ENCODE data around the gene PRKAR2A. TPM values are rescaled to one million over a fixed set of nuclear protein-coding genes. Genes with fewer than 3 reads are reported as not detected.

The PRKAR2A gene
- total and polyA plus RNA-seq, 10 of the 15 experiments (the other 5 are each of a cell fraction or from before 2014, with no cell fraction given), result 9.8 to 46.2 (median 13.2) TPM

DNA sequence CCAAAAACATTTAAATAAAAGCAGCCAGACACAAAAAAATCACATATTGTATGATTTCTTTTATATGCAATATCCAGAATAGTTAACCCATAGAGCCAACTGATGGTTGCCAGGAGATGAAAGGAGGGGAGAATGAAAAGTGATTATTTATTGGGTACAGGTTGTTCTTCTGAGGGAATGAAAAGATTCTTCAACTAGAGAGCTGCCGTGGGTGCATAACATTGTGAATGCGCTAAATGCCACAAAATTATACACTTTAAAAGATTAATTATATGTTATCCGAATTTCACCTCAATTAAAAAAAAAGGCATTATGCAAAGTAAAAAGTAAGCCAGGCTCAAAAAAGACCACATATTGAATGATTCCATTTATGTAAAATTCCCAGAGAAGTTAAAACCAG, 36.1 kb downstream of the PRKAR2A start (continued):
- TF ChIP-seq, protein P1, sequence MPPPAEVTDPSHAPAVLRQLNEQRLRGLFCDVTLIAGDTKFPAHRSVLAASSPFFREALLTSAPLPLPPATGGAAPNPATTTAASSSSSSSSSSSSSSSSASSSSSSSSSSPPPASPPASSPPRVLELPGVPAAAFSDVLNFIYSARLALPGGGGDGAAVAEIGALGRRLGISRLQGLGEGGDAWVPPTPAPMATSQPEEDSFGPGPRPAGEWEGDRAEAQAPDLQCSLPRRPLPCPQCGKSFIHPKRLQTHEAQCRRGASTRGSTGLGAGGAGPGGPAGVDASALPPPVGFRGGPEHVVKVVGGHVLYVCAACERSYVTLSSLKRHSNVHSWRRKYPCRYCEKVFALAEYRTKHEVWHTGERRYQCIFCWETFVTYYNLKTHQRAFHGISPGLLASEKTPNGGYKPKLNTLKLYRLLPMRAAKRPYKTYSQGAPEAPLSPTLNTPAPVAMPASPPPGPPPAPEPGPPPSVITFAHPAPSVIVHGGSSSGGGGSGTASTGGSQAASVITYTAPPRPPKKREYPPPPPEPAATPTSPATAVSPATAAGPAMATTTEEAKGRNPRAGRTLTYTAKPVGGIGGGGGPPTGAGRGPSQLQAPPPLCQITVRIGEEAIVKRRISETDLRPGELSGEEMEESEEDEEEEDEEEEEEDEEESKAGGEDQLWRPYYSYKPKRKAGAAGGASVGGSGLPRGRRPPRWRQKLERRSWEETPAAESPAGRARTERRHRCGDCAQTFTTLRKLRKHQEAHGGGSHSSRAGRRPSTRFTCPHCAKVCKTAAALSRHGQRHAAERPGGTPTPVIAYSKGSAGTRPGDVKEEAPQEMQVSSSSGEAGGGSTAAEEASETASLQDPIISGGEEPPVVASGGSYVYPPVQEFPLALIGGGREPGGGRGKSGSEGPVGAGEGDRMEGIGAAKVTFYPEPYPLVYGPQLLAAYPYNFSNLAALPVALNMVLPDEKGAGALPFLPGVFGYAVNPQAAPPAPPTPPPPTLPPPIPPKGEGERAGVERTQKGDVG (CRISPR knock-in tag; IDR thresholded peaks at IDR 0.05), result no peak
- TF ChIP-seq NR2C1 (IDR thresholded peaks at IDR 0.05), result no peak

GRCh38 chr3:48804930-48805329, 42.7 kb downstream of the PRKAR2A start:
- Histone ChIP-seq H2AFZ (ENCODE audit: control insufficient read depth, low read depth, low read length) (no peak overlapping the region), H3K9ac (ENCODE audit: control insufficient read depth, insufficient read depth, low read length) (no peak overlapping the region), H3K27me3 (replicated peaks in 1 of 2; ENCODE audit: control insufficient read depth in 2 of 2, insufficient read depth in 2 of 2, low read length in 1 of 2) (no peaks in the 10 kb centered on the region), H3K9me3 (replicated peaks; ENCODE audit: control insufficient read depth, insufficient read depth, low read length) (no peaks in the 10 kb centered on the region), H3K4me2 (ENCODE audit: control insufficient read depth, insufficient read depth) (no peak overlapping the region), H3K79me2 (ENCODE audit: control insufficient read depth, insufficient read depth, low read length) (no peaks in the 10 kb centered on the region), H4K20me1 (ENCODE audit: control insufficient read depth, insufficient read depth) (no peaks in the 10 kb centered on the region), H3K27ac (ENCODE audit: control insufficient read depth, insufficient read depth) (no peak overlapping the region), H3K4me1 (ENCODE audit: control insufficient read depth, insufficient read depth, low read length) (no peaks in the 10 kb centered on the region), H3K36me3 (ENCODE audit: control insufficient read depth in 2 of 2, insufficient read depth in 2 of 2, low read length in 1 of 2) (no peaks in the 10 kb centered on the region), H3K4me3 (no peak overlapping the region)
- RAD21 ChIA-PET (ENCODE audit: unreplicated experiment), result no interaction called here
- ATAC-seq, result no peak
- intact Hi-C loops (cut with micrococcal nuclease; ENCODE audit: unreplicated experiment), result no loop called here
- 96% methylated on average over 4 of the region's 4 CpGs for WGBS (ENCODE audit: insufficient coverage, insufficient replicate concordance, low lambda C conversion rate, missing lambda C conversion rate)
- SMC1A ChIA-PET (ENCODE audit: uncharacterized antibody, unreplicated experiment), result no interaction called here
- BruUV-seq (replicated peaks), result no TSS peak
- POLR2A ChIA-PET, result interaction anchor here (0.5 kb wide), 1 partner anchor 32 kb away, joined by 3 read pairs; no protein-coding TSS in a partner anchor
- in situ Hi-C loops (cut with MboI), result no loop called here
- no peak for FAIRE-seq
- CTCF ChIA-PET, result interaction anchor here (0.5 kb wide), 1 partner anchor 20 kb away, joined by 4 read pairs; no protein-coding TSS in a partner anchor
- TF ChIP-seq PBX3 (IDR thresholded peaks at IDR 0.05; ENCODE audit: insufficient replicate concordance, low read depth, low read length) (no peak), MYB (IDR thresholded peaks at IDR 0.05; ENCODE audit: borderline replicate concordance, low read depth, low read length) (no peak), ZNF274 (IDR thresholded peaks at IDR 0.05; ENCODE audit: insufficient read depth, insufficient read length) (no peak), MYC (IDR thresholded peaks at IDR 0.05; ENCODE audit: insufficient read depth, insufficient read length, insufficient replicate concordance, low read length, severe bottlenecking) (no peak), TAF1 (IDR thresholded peaks at IDR 0.05; ENCODE audit: borderline replicate concordance, low read depth, low read length) (no peak), USF1 (IDR thresholded peaks at IDR 0.05; ENCODE audit: borderline replicate concordance, extremely low read length, insufficient read depth, low read depth, low read length) (no peak), RELB (IDR thresholded peaks at IDR 0.05; ENCODE audit: low read depth) (no peak), MLLT1 (IDR thresholded peaks at IDR 0.05) (no peak), MEF2B (IDR thresholded peaks at IDR 0.05; ENCODE audit: partially characterized antibody, poor library complexity, severe bottlenecking) (no peak), CHD1 (IDR thresholded peaks at IDR 0.05; ENCODE audit: low read depth, low read length) (no peak), SMAD5 (IDR thresholded peaks at IDR 0.05; ENCODE audit: low read depth) (no peak), NFYA (IDR thresholded peaks at IDR 0.05; ENCODE audit: borderline replicate concordance, low read depth, low read length) (no peak)
- DNase-seq (ENCODE audit: low read depth, low spot score), result no peak
